GM19452 (cell line): ENCODE results near the gene LMO1.
A peak's percentile ranks its signal among the peaks of the same experiment; 100 is the strongest.

Experiments
- ATAC-seq: cut with Tn5 transposase; IDR thresholded peaks from one replicate; pipeline ENCODE4 v1.9.1; 2021; ENCODE audit not compliant: unreplicated experiment

The LMO1 gene

GRCh38 chr11:8229299-8230177 is 34.1 kb downstream of the LMO1 start:
- no peak for ATAC-seq

GRCh38 chr11:8228231-8228630 is 35.4 kb downstream of the LMO1 start:
- ATAC-seq = no peak

GRCh38 chr11:8227156-8228152 is 36.2 kb downstream of the LMO1 start:
- no peak for ATAC-seq

GRCh38 chr11:8225589-8226036 is 38.1 kb downstream of the LMO1 start:
- no peak for ATAC-seq

GRCh38 chr11:8224711-8225110 is 39.0 kb downstream of the LMO1 start:
- ATAC-seq = no peak

GRCh38 chr11:8224161-8224591 is 39.5 kb downstream of the LMO1 start:
- ATAC-seq = no peak

GRCh38 chr11:8223513-8223900 is 40.2 kb downstream of the LMO1 start:
- ATAC-seq = no peak

GRCh38 chr11:8222820-8223512 is 40.7 kb downstream of the LMO1 start:
- ATAC-seq = no peak

GRCh38 chr11:8221917-8222495 is 41.7 kb downstream of the LMO1 start:
- ATAC-seq = no peak

- no peak for ATAC-seq
Observed at GRCh38 chr11:8221046-8221723, 42.5 kb downstream of the LMO1 start.

- ATAC-seq = no peak
Observed at GRCh38 chr11:8220261-8221045, 43.2 kb downstream of the LMO1 start.

- ATAC-seq = peak; percentile 51
Observed at GRCh38 chr11:8219257-8220021, 44.2 kb downstream of the LMO1 start.

GRCh38 chr11:8218840-8219239 is 44.8 kb downstream of the LMO1 start:
- no peak for ATAC-seq

GRCh38 chr11:8218409-8218808 is 45.3 kb downstream of the LMO1 start:
- ATAC-seq = no peak

GRCh38 chr11:8217926-8218325 is 45.8 kb downstream of the LMO1 start:
- no peak for ATAC-seq

- ATAC-seq = no peak
Observed at GRCh38 chr11:8217136-8217535, 46.5 kb downstream of the LMO1 start.

- ATAC-seq = no peak
Observed at GRCh38 chr11:8213376-8213775, 50.3 kb downstream of the LMO1 start.

- ATAC-seq = no peak
Observed at GRCh38 chr11:8209208-8209807, 54.4 kb downstream of the LMO1 start.
